HG02571 (cell line): ENCODE results near the gene CTSA.
"Not testable (repeated sequence)": the region's sequence is repeated elsewhere in the genome, so short reads cannot be mapped to it uniquely, and the experiment has no call there.

Experiments
- ATAC-seq: cut with Tn5 transposase; IDR thresholded peaks from one replicate; pipeline ENCODE4 v1.9.1; 2021; ENCODE audit warnings: mild to moderate bottlenecking, moderate library complexity; ENCODE audit not compliant: unreplicated experiment

CTSA gene

GRCh38 chr20:45892828-45893500 lies 1.8 kb downstream of the CTSA start:
- no peak for ATAC-seq

GRCh38 chr20:45893831-45894230 lies 2.7 kb downstream of the CTSA start:
- no peak for ATAC-seq

- no peak for ATAC-seq
Measured at GRCh38 chr20:45894797-45895196, 3.7 kb downstream of the CTSA start.

- ATAC-seq = no peak
Measured at GRCh38 chr20:45896641-45897161, 5.6 kb downstream of the CTSA start.

GRCh38 chr20:45897289-45897688 lies 6.2 kb downstream of the CTSA start:
- no peak for ATAC-seq

GRCh38 chr20:45897692-45898091 lies 6.6 kb downstream of the CTSA start:
- ATAC-seq = no peak

- no peak for ATAC-seq
Measured at GRCh38 chr20:45898285-45898684, 7.2 kb downstream of the CTSA start.

GRCh38 chr20:45899046-45899835 lies 8.1 kb downstream of the CTSA start:
- ATAC-seq = no peak

- not testable (repeated sequence) for ATAC-seq
Measured at GRCh38 chr20:45901332-45901731, 10.2 kb downstream of the CTSA start.

- ATAC-seq = no peak
Measured at GRCh38 chr20:45902199-45902701, 11.1 kb downstream of the CTSA start.

GRCh38 chr20:45904583-45905504 lies 13.7 kb downstream of the CTSA start:
- no peak for ATAC-seq

- no peak for ATAC-seq
Measured at GRCh38 chr20:45905505-45906079, 14.5 kb downstream of the CTSA start.

- no peak for ATAC-seq
Measured at GRCh38 chr20:45907219-45907948, 16.2 kb downstream of the CTSA start.

GRCh38 chr20:45908084-45908483 lies 16.9 kb downstream of the CTSA start:
- ATAC-seq = no peak

GRCh38 chr20:45909336-45909808 lies 18.2 kb downstream of the CTSA start:
- ATAC-seq = no peak

GRCh38 chr20:45909817-45910669 lies 18.9 kb downstream of the CTSA start:
- ATAC-seq = no peak

GRCh38 chr20:45910670-45911485 lies 19.7 kb downstream of the CTSA start:
- peak; percentile 80 for ATAC-seq
